Left forelimb (tissue), 1 donor: Measurements from ENCODE around the gene BTNL9.
"Not testable (repeated sequence)": the region's sequence is repeated elsewhere in the genome, so short reads cannot be mapped to it uniquely, and the experiment has no call there.

Experiments
- DNase-seq: peaks from one replicate; pipeline ENCODE4 v3.0.0-alpha.2; 2018; ENCODE audit warnings: low spot score

Gene BTNL9

GRCh38 chr5:181099602-181100086 lies 59.6 kb downstream of the BTNL9 start:
- DNase-seq: no peak

- no peak for DNase-seq
Measured at GRCh38 chr5:181100121-181100875, 60.2 kb downstream of the BTNL9 start.

GRCh38 chr5:181101030-181101641 lies 61.1 kb downstream of the BTNL9 start:
- DNase-seq: not testable (repeated sequence)

GRCh38 chr5:181101930-181102674 lies 62.0 kb downstream of the BTNL9 start:
- DNase-seq: not testable (repeated sequence)

GRCh38 chr5:181104259-181104568 lies 64.1 kb downstream of the BTNL9 start:
- not testable (repeated sequence) for DNase-seq

GRCh38 chr5:181104606-181105390 lies 64.7 kb downstream of the BTNL9 start:
- DNase-seq: not testable (repeated sequence)

GRCh38 chr5:181105391-181106025 lies 65.4 kb downstream of the BTNL9 start:
- no peak for DNase-seq

GRCh38 chr5:181107699-181108098 lies 67.6 kb downstream of the BTNL9 start:
- DNase-seq: no peak

- DNase-seq: no peak
Measured at GRCh38 chr5:181108578-181109165, 68.6 kb downstream of the BTNL9 start.

- no peak for DNase-seq
Measured at GRCh38 chr5:181109489-181110013, 69.5 kb downstream of the BTNL9 start.

GRCh38 chr5:181111010-181111409 lies 70.9 kb downstream of the BTNL9 start:
- no peak for DNase-seq
